Panc1 (cell line): ENCODE data around the gene TARM1. TPM values are rescaled to one million over a fixed set of nuclear protein-coding genes. Genes with fewer than 3 reads are reported as not detected.

Experiments
- ATAC-seq: fragments of 200-7000 bp; cut with Tn5 transposase; 2 replicates; pipeline ENCODE4 v1.9.1; 2020; ENCODE audit warnings: mild to moderate bottlenecking, moderate library complexity
- BruUV-seq: library from RNA; stranded (reverse); fragments of 400-500 nt; replicated peaks from 2 replicates; lab custom pipeline; 2021; lab: Mats Ljungman, UMichigan
- CTCF ChIA-PET: fragments of 300-600 bp; sonication (Branson Sonifier 250); formaldehyde crosslinking; loops from one replicate; lab custom pipeline; 2022; ENCODE audit warnings: antibody characterized with exemption; lab: Charles Lee
- POLR2A ChIA-PET: fragments of 300-600 bp; sonication (Branson Sonifier 250); formaldehyde crosslinking; loops from one replicate; lab custom pipeline; 2022; ENCODE audit warnings: antibody characterized with exemption; lab: Charles Lee
- DNase-seq: peaks from one replicate; pipeline ENCODE4 v3.0.0-alpha.2; 2010; ENCODE audit warnings: low read depth, low spot score
- H3K27ac ChIP-seq: 2 replicates; pipeline ENCODE4 v1.5.1; 2011; ENCODE audit warnings: mild to moderate bottlenecking, low read length, inconsistent platforms
- H3K27me3 ChIP-seq: fragments of 200-500 bp; sonication (Bioruptor generic); 2 replicates; pipeline ENCODE4 v1.6.0; 2014; ENCODE audit warnings: low read length, inconsistent platforms; ENCODE audit not compliant: control insufficient read depth, insufficient read depth
- H3K36me3 ChIP-seq: fragments of 200-500 bp; sonication (Bioruptor generic); 2 replicates; pipeline ENCODE4 v1.5.1; 2014; ENCODE audit warnings: inconsistent platforms, mild to moderate bottlenecking, low read length, moderate library complexity; ENCODE audit not compliant: control insufficient read depth, insufficient read depth
- H3K4me1 ChIP-seq: 2 replicates; pipeline ENCODE4 v1.5.1; 2011; ENCODE audit warnings: inconsistent platforms, mild to moderate bottlenecking, low read length, moderate library complexity; ENCODE audit not compliant: control insufficient read depth, insufficient read depth
- H3K4me3 ChIP-seq, 2 experiments: 2 replicates each; pipeline ENCODE4 v1.5.1; 2011 to 2012; ENCODE audit warnings: low read depth in 2 of 2, low read length in 2 of 2, mild to moderate bottlenecking in 2 of 2, inconsistent platforms in 1 of 2, moderate library complexity in 1 of 2
- H3K9me3 ChIP-seq: fragments of 200-500 bp; sonication (Bioruptor generic); 2 replicates; pipeline ENCODE4 v1.5.1; 2014; ENCODE audit warnings: low read depth, mild to moderate bottlenecking, inconsistent platforms, low read length, moderate library complexity; ENCODE audit not compliant: control insufficient read depth, insufficient read depth
- POLR2AphosphoS5 ChIP-seq: IDR thresholded peaks from 2 replicates; pipeline ENCODE4 v1.6.1; 2012; ENCODE audit warnings: mild to moderate bottlenecking, low read depth, low read length, moderate library complexity
- SIN3A ChIP-seq: IDR thresholded peaks from 2 replicates; pipeline ENCODE4 v1.6.1; 2012; ENCODE audit warnings: low read depth, mild to moderate bottlenecking, low read length, moderate library complexity, borderline replicate concordance; ENCODE audit not compliant: insufficient read depth
- TCF7L2 ChIP-seq: IDR thresholded peaks from 2 replicates; pipeline ENCODE4 v1.6.1; 2011; ENCODE audit warnings: mild to moderate bottlenecking, low read depth, low read length, inconsistent platforms
- in situ Hi-C: cut with HindIII; loops from 2 replicates; pipeline ENCODE4 v1.10.0; 2016; ENCODE audit warnings: low sequenced_read_pairs, low pct_unique_long_range_greater_than_20kb
- intact Hi-C: fragments of 100-400 bp; cut with micrococcal nuclease; formaldehyde crosslinking; loops from one replicate; pipeline ENCODE4 v1.10.0; 2022; ENCODE audit not compliant: unreplicated experiment
- total RNA-seq: library from RNA; stranded (reverse); gene quantifications from one replicate; pipeline ENCODE4 v1.2.1, GENCODE V29; 2021; ENCODE audit not compliant: unreplicated experiment
- TF ChIP-seq, protein P1 (sequence below): fragments of 450-650 bp; IDR thresholded peaks from 2 replicates; pipeline ENCODE4 v1.5.1; 2017; ENCODE audit warnings: mild to moderate bottlenecking
- TF ChIP-seq, protein P2 (sequence below), 2 experiments: IDR thresholded peaks; 2 replicates each; pipeline ENCODE4 v1.6.1; 2011 to 2012; ENCODE audit warnings: low read depth in 2 of 2, control low read depth in 1 of 2, low read length in 1 of 2, mild to moderate bottlenecking in 1 of 2, moderate library complexity in 1 of 2; ENCODE audit not compliant: insufficient read depth in 1 of 2

Gene TARM1
- total RNA-seq, 1 experiment from 2014 or later = not detected

DNA sequence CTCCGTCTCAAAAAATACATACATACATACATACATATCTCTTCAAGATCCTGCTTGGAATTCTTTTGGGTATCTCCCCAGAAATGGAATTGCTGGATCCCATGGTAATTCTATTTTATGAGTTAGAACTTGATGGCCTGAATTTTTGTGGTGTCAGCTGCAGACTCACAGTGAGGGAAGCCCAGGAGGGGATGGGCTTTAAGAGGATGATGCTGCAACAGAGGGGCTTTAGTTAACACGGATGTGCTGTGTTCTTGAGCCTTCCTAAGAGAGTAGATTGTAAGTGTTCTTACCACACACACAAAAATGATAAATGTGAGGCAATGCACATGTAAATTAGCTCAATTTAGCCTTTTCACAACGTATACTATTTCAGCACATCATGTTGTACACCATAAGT, 58.0 kb downstream of the TARM1 start:
- ChIA-PET POLR2A (interaction anchor here (0.5 to 1.2 kb wide), 3 partner anchors 26 to 32 kb away, joined by 3 to 6 read pairs (median 3); partner anchors contain the start of gene CACNG6), CTCF (interaction anchor here (0.6 to 2.5 kb wide), 5 partner anchors 21 to 230 kb away, joined by 3 to 14 read pairs (median 4); no protein-coding TSS in a partner anchor)
- intact Hi-C loops = loop anchor here (5.0 kb wide), 2 partner anchors 36 to 116 kb away; partner anchors contain the start of gene CACNG7
- TF ChIP-seq, protein P1, sequence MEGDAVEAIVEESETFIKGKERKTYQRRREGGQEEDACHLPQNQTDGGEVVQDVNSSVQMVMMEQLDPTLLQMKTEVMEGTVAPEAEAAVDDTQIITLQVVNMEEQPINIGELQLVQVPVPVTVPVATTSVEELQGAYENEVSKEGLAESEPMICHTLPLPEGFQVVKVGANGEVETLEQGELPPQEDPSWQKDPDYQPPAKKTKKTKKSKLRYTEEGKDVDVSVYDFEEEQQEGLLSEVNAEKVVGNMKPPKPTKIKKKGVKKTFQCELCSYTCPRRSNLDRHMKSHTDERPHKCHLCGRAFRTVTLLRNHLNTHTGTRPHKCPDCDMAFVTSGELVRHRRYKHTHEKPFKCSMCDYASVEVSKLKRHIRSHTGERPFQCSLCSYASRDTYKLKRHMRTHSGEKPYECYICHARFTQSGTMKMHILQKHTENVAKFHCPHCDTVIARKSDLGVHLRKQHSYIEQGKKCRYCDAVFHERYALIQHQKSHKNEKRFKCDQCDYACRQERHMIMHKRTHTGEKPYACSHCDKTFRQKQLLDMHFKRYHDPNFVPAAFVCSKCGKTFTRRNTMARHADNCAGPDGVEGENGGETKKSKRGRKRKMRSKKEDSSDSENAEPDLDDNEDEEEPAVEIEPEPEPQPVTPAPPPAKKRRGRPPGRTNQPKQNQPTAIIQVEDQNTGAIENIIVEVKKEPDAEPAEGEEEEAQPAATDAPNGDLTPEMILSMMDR = no peak
- TF ChIP-seq TCF7L2 (no peak), SIN3A (no peak), POLR2AphosphoS5 (no peak)
- TF ChIP-seq, protein P2, sequence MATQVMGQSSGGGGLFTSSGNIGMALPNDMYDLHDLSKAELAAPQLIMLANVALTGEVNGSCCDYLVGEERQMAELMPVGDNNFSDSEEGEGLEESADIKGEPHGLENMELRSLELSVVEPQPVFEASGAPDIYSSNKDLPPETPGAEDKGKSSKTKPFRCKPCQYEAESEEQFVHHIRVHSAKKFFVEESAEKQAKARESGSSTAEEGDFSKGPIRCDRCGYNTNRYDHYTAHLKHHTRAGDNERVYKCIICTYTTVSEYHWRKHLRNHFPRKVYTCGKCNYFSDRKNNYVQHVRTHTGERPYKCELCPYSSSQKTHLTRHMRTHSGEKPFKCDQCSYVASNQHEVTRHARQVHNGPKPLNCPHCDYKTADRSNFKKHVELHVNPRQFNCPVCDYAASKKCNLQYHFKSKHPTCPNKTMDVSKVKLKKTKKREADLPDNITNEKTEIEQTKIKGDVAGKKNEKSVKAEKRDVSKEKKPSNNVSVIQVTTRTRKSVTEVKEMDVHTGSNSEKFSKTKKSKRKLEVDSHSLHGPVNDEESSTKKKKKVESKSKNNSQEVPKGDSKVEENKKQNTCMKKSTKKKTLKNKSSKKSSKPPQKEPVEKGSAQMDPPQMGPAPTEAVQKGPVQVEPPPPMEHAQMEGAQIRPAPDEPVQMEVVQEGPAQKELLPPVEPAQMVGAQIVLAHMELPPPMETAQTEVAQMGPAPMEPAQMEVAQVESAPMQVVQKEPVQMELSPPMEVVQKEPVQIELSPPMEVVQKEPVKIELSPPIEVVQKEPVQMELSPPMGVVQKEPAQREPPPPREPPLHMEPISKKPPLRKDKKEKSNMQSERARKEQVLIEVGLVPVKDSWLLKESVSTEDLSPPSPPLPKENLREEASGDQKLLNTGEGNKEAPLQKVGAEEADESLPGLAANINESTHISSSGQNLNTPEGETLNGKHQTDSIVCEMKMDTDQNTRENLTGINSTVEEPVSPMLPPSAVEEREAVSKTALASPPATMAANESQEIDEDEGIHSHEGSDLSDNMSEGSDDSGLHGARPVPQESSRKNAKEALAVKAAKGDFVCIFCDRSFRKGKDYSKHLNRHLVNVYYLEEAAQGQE (IDR thresholded peaks at IDR 0.05; ENCODE audit: insufficient read depth in 1 of 2, low read depth in 2 of 2, low read length in 1 of 2) = no peak
- H3K27me3 ChIP-seq = no peaks in the 10 kb centered on the region
- DNase-seq (no peak), ATAC-seq (no peak)
- peaks cover 29% of the 10 kb centered on the region for H3K4me1 ChIP-seq
- H3K36me3 ChIP-seq = no peaks in the 10 kb centered on the region
- in situ Hi-C loops = no loop called here
- no TSS peak for BruUV-seq
- H3K4me3 ChIP-seq = no peak overlapping the region
- no peaks in the 10 kb centered on the region for H3K9me3 ChIP-seq
- H3K27ac ChIP-seq = peak overlapping the region; percentile 96

GRCh38 chr19:54021932-54022331, 59.2 kb downstream of the TARM1 start:
- no TSS peak for BruUV-seq
- Histone ChIP-seq H3K4me1 (peaks cover 29% of the 10 kb centered on the region), H3K27me3 (no peaks in the 10 kb centered on the region), H3K4me3 (no peak overlapping the region), H3K27ac (peak overlapping the region; percentile 96), H3K36me3 (no peaks in the 10 kb centered on the region), H3K9me3 (no peaks in the 10 kb centered on the region)
- DNase-seq (no peak), ATAC-seq (no peak)
- POLR2A ChIA-PET = interaction anchor here (1.2 kb wide), 1 partner anchor 41 kb away, joined by 3 read pairs; no protein-coding TSS in a partner anchor
- TF ChIP-seq POLR2AphosphoS5 = no peak
- TF ChIP-seq, protein P2 (IDR thresholded peaks at IDR 0.05; ENCODE audit: insufficient read depth in 1 of 2, low read depth in 2 of 2, low read length in 1 of 2) = no peak
- TF ChIP-seq SIN3A = no peak
- TF ChIP-seq, protein P1 = no peak
- TF ChIP-seq TCF7L2 = no peak
- in situ Hi-C loops = no loop called here
- CTCF ChIA-PET = interaction anchor here (1.1 kb wide), 1 partner anchor 42 kb away, joined by 3 read pairs; no protein-coding TSS in a partner anchor
- intact Hi-C loops = loop anchor here (5.0 kb wide), 2 partner anchors 35 to 115 kb away; partner anchors contain the start of gene CACNG7
